HG02588 (cell line): ENCODE measurements around the gene ANXA10.

Experiments used
- ATAC-seq: cut with Tn5 transposase; IDR thresholded peaks from one replicate; pipeline ENCODE4 v1.9.1; 2021; ENCODE audit warnings: mild to moderate bottlenecking, moderate library complexity; ENCODE audit not compliant: unreplicated experiment

The ANXA10 gene, protein sequence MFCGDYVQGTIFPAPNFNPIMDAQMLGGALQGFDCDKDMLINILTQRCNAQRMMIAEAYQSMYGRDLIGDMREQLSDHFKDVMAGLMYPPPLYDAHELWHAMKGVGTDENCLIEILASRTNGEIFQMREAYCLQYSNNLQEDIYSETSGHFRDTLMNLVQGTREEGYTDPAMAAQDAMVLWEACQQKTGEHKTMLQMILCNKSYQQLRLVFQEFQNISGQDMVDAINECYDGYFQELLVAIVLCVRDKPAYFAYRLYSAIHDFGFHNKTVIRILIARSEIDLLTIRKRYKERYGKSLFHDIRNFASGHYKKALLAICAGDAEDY

DNA sequence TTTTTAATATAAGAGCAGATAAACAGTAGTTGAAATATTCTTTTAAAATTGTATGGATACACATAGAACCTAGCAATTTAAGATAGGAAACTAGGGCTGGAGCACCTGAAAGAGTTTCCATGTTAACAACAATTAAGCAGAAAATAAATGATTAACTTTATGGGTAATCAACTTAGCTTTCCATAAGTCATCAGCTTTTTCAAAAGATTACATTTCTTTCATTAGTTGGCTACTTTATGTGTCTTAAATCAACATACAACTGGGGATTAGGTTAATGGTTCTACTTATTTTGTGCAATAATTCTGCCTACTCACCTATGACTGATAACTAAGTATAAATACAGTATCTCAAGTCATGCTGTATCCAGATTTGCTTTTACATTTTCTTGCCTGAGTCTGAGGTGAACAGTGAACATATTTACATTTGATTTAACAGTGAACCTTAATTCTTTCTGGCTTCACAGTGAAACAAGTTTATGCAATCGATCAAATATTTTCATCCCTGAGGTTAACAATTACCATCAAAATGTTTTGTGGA, at the start of gene ANXA10:
TSS of gene ANXA10 (plus strand) at position 362 of the 537 bp plus-strand sequence. CDS start at position 526, 164 bp downstream.
- no peak for ATAC-seq

GRCh38 chr4:168045354-168045753, 47.0 kb upstream of the ANXA10 start:
- no peak for ATAC-seq

DNA sequence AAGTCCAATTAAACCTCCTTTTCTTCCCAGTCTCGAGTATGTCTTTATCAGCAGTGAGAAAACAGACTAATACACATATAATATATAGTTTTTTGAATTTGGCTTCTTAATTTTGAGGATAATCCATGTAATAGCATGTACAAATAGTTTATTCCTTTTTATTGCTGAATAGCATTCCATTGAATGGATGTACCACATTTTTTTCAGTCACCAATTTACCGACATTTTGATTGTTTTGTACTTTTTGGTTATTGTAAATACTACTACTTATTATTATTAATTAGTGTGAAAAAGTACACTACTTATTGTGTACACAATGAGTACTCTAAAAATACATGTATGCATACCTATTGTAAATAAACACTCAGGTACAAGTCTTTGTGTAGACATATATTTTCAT, 42.3 kb upstream of the ANXA10 start:
- no peak for ATAC-seq

GRCh38 chr4:168051526-168051925, 40.8 kb upstream of the ANXA10 start:
- no peak for ATAC-seq

DNA sequence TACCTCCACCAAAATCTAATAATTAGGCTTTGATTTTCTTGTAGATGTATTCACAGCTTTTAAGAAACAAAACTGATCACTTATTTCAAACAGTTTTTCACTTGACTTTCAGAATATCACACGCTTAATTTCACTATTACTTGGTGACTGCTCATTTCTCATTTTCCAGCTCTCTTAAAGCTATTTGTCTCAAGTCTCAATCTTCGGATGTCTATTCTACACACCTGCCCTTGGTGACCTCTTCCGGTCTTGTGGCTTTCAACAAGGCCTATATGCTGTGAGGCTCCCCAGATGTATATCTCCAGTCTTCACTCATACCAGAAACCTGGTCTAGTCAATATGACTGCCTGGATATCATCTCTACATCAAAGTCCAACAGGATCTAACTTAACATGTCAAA, 34.9 kb upstream of the ANXA10 start:
- ATAC-seq: peak; percentile 79

GRCh38 chr4:168059251-168059650, 33.1 kb upstream of the ANXA10 start:
- no peak for ATAC-seq

DNA sequence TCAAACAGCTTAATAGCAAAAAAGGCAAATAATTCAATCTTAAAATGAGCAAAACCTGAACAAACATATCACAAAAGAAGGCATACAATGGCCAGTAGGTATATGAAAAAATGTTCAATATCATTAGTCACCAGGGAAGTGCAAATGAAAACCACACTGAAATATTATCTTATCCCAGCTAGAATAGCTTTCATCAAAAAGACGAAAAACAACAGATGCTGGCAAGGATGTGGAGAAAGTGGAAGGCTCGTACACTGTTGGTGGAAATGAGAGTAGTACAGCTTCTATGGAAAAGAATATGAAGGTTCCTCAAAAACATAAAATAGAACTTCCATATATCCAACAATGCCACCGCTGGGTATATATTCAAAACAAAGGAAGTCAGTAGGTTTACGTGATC, 29.3 kb upstream of the ANXA10 start:
- no peak for ATAC-seq

DNA sequence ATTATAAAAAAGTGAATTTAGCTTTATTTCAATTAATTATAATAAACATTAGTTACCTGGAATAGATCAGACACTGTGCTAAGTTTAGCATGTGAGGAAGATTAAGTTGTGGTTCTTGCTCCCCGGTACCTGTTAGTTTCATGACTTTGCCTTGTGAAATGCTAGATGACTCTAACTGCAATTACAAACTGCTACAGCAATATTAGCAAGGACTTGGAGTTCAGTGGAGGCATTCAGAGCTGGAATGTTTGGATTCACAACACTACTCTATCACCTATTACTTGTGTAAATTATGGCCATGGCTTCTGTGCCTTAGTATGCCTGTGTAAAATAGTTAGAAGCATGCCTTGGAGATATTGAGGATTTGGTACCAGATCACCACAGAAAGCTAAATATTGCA, 21.4 kb upstream of the ANXA10 start:
- ATAC-seq: no peak

DNA sequence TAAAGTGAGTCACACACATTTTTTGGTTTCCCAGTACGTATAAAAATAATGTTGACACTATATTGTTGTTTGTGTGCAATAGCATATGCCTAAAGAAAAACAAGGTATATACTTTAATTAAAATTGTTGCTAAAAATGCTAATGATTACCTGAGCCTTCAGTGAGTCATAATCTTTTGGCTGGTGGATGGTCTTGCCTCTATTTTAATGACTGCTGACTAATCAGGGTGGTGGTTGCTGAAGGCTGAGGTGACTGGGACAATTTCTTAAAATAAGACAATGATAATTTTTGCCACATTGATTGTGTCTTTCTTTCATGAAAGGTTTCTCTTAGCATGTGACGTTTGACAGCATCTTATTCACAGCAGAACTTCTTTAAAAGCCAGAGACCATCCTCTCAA, 21.0 kb upstream of the ANXA10 start:
- no peak for ATAC-seq

- no peak for ATAC-seq
Measured at GRCh38 chr4:168074861-168075260, 17.5 kb upstream of the ANXA10 start.

DNA sequence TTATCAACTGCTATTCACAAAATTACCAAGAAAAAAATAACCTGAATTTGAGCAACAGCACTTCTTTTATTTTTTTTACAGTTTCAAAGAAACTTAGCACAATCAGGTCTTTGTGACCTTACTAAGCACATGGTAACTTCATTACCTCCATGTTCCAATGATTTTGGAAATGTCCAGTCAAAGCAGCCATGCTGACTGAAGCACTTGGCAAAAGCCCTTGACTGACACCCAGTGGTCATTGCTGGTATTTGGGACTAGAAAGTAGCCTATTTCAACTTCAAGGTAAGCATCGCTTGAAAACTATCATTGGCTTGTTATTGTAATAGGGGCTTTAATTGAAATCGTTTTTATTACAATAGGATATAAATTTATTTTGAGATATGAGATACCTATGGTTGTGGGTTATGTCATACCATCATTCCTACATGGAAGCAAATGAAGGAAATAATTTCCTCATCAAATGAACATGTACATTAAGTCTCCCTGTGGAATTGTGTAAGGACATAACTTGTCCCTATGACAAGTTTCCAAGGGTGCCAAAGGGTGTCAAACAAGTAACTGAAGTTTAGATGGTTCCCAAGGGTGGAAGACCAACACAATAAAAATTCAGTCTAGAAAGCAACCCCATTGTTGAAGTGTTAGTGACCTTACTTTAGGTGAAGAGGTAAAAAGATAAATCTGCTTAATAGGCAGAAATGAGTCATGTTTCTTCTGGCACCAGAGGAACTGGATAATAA, 15.2 kb upstream of the ANXA10 start:
- peak; percentile 87 for ATAC-seq

DNA sequence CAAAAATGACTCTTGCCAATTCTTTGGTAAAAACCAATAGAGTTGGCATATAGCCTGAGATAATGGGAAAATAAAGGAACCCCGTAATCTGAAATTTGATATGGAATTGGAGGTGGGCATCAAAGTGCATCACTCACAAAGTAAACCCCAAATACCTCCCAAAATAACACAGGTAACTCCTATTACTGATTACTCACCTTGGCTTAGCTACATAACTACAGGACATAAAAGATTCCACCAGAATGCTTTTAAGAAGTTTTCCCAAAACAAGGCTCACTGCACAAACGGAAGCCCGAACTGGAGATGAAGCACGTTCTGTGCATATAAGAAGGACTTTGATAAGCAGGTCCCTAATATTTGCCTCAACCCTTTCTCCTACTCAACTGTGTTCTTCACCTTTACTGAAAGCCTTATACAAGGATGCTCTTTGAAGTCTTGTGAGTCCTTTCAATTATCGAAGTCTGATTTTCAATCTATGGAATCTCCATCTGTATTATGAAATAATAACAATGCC, 14.6 kb upstream of the ANXA10 start:
- ATAC-seq: no peak

GRCh38 chr4:168082379-168082778, 10.0 kb upstream of the ANXA10 start:
- no peak for ATAC-seq

DNA sequence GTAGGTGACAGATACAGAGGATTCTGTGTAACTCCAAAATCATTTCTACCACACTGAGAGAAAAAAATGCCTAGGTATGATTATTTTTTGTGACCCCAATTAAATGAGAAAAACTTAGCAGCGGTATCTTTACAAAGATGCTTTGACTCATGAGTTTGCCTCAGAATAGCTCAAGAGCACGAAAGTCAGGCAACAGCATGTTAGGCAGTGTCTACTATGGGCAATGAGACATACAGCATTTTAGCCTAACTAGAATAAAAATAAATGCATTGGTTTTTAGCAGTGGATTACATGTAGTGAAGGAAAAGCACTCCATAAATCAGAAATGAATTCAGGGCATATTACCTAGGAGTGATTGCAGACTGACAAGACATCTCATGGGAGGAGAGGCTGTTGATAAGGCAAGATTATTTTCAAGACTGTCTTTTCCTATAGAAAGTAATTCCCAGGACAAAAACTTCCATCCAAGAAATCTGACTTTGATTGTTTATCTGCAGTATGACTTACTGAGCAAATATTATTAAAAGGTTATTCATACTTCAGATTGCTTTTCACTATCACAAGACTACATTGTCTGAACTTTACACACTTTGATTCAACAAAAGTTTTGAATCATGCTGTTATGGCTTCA, 3.6 kb downstream of the ANXA10 start:
- no peak for ATAC-seq

- ATAC-seq: no peak
Measured at GRCh38 chr4:168096407-168096784, 4.1 kb downstream of the ANXA10 start.

DNA sequence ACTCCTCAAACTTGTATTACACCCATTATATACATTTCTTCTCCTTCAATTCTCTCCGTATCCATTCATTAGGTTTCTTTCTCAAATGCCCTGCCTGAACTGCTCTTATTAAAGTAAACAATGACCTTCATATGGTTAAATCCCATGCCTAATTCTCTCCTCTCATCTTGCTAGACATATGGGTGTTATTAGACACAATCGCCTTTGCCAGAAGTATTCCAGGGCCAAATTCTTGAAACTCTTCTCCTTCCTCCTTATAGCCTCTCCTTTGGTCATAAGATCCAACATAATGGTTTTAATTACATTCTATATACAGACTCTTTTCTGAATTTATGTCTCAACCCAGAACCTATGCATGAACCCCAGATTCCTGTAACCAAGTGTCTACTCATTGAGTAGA, 4.8 kb downstream of the ANXA10 start:
- ATAC-seq: no peak

DNA sequence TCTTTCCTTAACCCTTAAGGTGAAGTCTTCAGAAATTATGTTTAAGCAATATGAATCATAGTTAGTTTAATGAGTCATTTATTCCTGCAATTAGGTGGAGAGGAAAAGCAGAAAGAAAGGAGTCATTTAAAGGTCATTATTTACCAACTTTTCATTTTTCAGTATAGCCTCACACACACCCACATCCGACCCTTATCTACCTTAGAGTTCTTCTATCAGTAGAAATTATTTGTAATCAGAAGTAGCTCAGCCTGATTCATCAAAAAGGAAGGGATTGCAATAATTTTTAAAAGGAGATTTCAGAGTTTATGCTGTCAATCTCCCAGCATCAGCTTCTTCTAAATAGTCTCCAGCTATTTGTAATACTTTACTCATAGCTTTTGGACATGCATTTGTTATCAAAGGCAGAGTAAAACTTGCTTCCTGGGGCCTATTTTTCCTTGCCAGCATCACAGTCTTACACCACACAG, 5.9 kb downstream of the ANXA10 start:
- ATAC-seq: no peak

GRCh38 chr4:168099195-168099594, 6.9 kb downstream of the ANXA10 start:
- ATAC-seq: no peak

DNA sequence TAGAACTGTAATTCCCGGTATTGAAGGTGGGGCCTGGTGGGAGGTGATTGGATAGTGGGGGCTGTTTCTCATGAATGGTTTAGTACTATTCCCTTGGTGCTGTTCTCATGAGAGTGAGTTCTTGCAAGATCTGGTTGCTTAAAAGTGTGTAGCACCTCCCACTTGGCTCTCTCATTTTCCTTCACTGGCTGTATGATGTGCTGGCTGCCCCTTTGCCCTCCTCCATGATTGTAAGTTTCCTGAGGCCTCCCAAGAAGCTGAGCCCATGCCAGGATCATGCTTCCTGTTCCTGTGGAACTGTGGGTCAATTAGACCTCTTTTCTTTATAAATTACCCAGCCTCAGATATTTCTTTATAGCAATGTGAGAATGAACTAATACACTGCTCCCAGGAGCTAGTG, 8.7 kb downstream of the ANXA10 start:
- no peak for ATAC-seq

DNA sequence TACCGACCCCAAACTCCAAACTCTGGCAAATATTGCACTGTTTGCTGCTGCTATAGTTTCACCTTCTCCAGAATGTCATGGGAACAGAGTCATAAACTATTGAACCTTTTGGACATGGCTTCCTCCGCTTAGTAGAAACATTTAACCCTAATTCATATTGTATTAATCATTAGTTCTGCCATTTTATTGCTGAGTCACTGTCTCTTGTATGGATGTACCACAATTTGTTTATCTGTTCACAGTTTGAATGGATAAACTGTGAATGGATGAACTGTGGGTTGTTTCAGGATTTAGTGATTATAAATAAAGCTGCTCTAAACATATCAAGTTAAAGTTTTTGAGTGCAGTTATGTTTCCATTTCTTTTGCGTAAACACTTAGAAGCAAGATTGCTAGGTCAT, 10.1 kb downstream of the ANXA10 start:
- ATAC-seq: no peak

- no peak for ATAC-seq
Measured at GRCh38 chr4:168109527-168109926, 17.2 kb downstream of the ANXA10 start.
